ENCODE data around the gene MRPS2. TPM values are rescaled to one million over a fixed set of nuclear protein-coding genes. Genes with fewer than 3 reads are reported as not detected.
"Not testable (repeated sequence)": the region's sequence is repeated elsewhere in the genome, so short reads cannot be mapped to it uniquely, and the experiment has no call there.

MRPS2 gene
- total and polyA plus RNA-seq, 2 of the 4 experiments (the other 2 are of a cell fraction) = 53.1 to 104 TPM

- H3K36me3 ChIP-seq (ENCODE audit: control insufficient read depth, insufficient read depth, low read length); intact Hi-C loops (cut with micrococcal nuclease); H3K27ac ChIP-seq (ENCODE audit: insufficient read depth, low read length); H3K18ac ChIP-seq (ENCODE audit: low read depth, low read length); H2AK5ac ChIP-seq (ENCODE audit: low read depth, low read length); H4K5ac ChIP-seq (ENCODE audit: low read depth, low read length); BruUV-seq (replicated peaks); H3K56ac ChIP-seq (ENCODE audit: extremely low read depth, insufficient read depth, low read length); H2AFZ ChIP-seq (replicated peaks; ENCODE audit: low read length, poor library complexity); H4K8ac ChIP-seq (ENCODE audit: low read depth in 2 of 2, low read length in 2 of 2); H3K4me3 ChIP-seq (ENCODE audit: insufficient read depth, low read depth, low read length); H2BK15ac ChIP-seq (ENCODE audit: low read depth, low read length); H2BK20ac ChIP-seq (ENCODE audit: low read depth, low read length); dilution Hi-C loops (cut with HindIII; ENCODE audit: low sequenced_read_pairs, unreplicated experiment); H3K14ac ChIP-seq (replicated peaks; ENCODE audit: low read depth, low read length); ATAC-seq (ENCODE audit: low read depth); H3K9ac ChIP-seq (ENCODE audit: low read depth, low read length); H2AK9ac ChIP-seq (replicated peaks; ENCODE audit: low read depth, low read length, poor library complexity); CTCF ChIA-PET; H3K79me1 ChIP-seq (ENCODE audit: low read depth in 1 of 2, low read length in 2 of 2); H2BK120ac ChIP-seq (ENCODE audit: low read depth, low read length); H3K4me2 ChIP-seq (ENCODE audit: low read depth, low read length); H3K4me1 ChIP-seq (ENCODE audit: control insufficient read depth, insufficient read depth, low read length); H3K9me1 ChIP-seq (ENCODE audit: insufficient read depth, low read length); POLR2A ChIA-PET (ENCODE audit: unreplicated experiment); DNase-seq; H3K23ac ChIP-seq (ENCODE audit: low read depth, low read length); H2BK5ac ChIP-seq (ENCODE audit: low read depth, low read length, poor library complexity, severe bottlenecking); H4K20me1 ChIP-seq (ENCODE audit: insufficient read depth, low read length); in situ Hi-C loops (cut with MboI; ENCODE audit: low sequenced_read_pairs); H3K4ac ChIP-seq (ENCODE audit: low read depth, low read length); H4K91ac ChIP-seq (ENCODE audit: insufficient read depth, low read depth, low read length): not testable (repeated sequence)
- H3K9me3 ChIP-seq (ENCODE audit: control insufficient read depth, insufficient read depth, low read length) = peaks cover 14% of the 10 kb centered on the region
- H3K27me3 ChIP-seq (ENCODE audit: control insufficient read depth, insufficient read depth, low read length) = peaks cover 28% of the 10 kb centered on the region
- WGBS, 2 experiments (ENCODE audit: extremely low coverage in 2 of 2, insufficient read length in 1 of 2) = no CpG with 5 or more reads among the region's 5 CpGs
Observed at GRCh38 chr9:135458478-135458877, 42.0 kb upstream of the MRPS2 start.
